Measurements from ENCODE around the gene RALGAPA2.

Gene RALGAPA2

DNA sequence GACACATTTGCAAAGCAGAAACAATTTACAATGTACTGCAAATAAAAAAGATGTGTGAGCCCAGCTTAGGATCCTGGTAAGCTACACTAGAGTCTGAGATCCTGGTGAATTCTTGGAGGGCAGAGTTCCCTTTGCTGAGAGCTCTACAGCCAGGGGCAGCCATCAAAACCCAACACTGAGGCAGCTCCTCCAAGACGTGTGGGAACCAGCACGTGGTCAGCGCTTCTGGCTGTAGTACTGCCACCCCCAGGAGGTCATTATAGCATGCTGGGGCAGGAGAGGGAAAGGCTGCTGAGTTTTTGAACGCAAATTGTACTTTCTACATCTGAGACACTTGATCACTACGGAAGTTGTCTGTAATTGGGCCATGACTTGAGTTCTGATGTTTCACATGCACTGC lies 213.0 kb downstream of the RALGAPA2 start:
- Histone ChIP-seq H3K9ac (ENCODE audit: low read length) (no peak overlapping the region), H3K4me3 (ENCODE audit: low read depth, low read length, poor library complexity, severe bottlenecking) (no peak overlapping the region), H2AFZ (ENCODE audit: low read length) (no peak overlapping the region), H3K36me3 (ENCODE audit: insufficient read depth, low read length) (no peaks in the 10 kb centered on the region), H3K27me3 (ENCODE audit: insufficient read depth, low read length) (no peaks in the 10 kb centered on the region), H3K27ac (ENCODE audit: low read depth, low read length, poor library complexity, severe bottlenecking) (no peak overlapping the region), H3K4me1 (ENCODE audit: insufficient read depth, low read length, severe bottlenecking) (no peaks in the 10 kb centered on the region), H3K9me2 (ENCODE audit: low read depth, low read length) (no peaks in the 10 kb centered on the region), H3K9me3 (ENCODE audit: low read length) (no peaks in the 10 kb centered on the region), H3K79me2 (ENCODE audit: insufficient read depth, low read length) (no peaks in the 10 kb centered on the region), H3K4me2 (ENCODE audit: low read length) (no peak overlapping the region), H3F3A (ENCODE audit: insufficient read depth, low read length) (no peaks in the 10 kb centered on the region), H4K20me1 (ENCODE audit: insufficient read depth, low read length) (no peaks in the 10 kb centered on the region)
- TF ChIP-seq, protein P1, sequence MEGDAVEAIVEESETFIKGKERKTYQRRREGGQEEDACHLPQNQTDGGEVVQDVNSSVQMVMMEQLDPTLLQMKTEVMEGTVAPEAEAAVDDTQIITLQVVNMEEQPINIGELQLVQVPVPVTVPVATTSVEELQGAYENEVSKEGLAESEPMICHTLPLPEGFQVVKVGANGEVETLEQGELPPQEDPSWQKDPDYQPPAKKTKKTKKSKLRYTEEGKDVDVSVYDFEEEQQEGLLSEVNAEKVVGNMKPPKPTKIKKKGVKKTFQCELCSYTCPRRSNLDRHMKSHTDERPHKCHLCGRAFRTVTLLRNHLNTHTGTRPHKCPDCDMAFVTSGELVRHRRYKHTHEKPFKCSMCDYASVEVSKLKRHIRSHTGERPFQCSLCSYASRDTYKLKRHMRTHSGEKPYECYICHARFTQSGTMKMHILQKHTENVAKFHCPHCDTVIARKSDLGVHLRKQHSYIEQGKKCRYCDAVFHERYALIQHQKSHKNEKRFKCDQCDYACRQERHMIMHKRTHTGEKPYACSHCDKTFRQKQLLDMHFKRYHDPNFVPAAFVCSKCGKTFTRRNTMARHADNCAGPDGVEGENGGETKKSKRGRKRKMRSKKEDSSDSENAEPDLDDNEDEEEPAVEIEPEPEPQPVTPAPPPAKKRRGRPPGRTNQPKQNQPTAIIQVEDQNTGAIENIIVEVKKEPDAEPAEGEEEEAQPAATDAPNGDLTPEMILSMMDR (IDR thresholded peaks at IDR 0.05; ENCODE audit: low read length): no peak
- TF ChIP-seq EZH2 (IDR thresholded peaks at IDR 0.05; ENCODE audit: borderline replicate concordance, low read length): no peak

GRCh38 chr20:20498076-20498861 lies 214.2 kb downstream of the RALGAPA2 start:
- Histone ChIP-seq H3K9ac (ENCODE audit: low read length) (no peak overlapping the region), H3K27ac (ENCODE audit: low read depth, low read length, poor library complexity, severe bottlenecking) (no peak overlapping the region), H2AFZ (ENCODE audit: low read length) (no peak overlapping the region)

GRCh38 chr20:20497242-20497978 lies 215.0 kb downstream of the RALGAPA2 start:
- H3K27me3 ChIP-seq (ENCODE audit: insufficient read depth, low read length): no peaks in the 10 kb centered on the region
- no peak overlapping the region for H3K4me2 ChIP-seq (ENCODE audit: low read length)
- H4K20me1 ChIP-seq (ENCODE audit: insufficient read depth, low read length): no peaks in the 10 kb centered on the region
- no peak overlapping the region for H3K9ac ChIP-seq (ENCODE audit: low read length)
- no peak for TF ChIP-seq EZH2 (IDR thresholded peaks at IDR 0.05; ENCODE audit: borderline replicate concordance, low read length)
- TF ChIP-seq, protein P1 (IDR thresholded peaks at IDR 0.05; ENCODE audit: low read length): no peak
- no peaks in the 10 kb centered on the region for H3K79me2 ChIP-seq (ENCODE audit: insufficient read depth, low read length)
- no peaks in the 10 kb centered on the region for H3K4me1 ChIP-seq (ENCODE audit: insufficient read depth, low read length, severe bottlenecking)
- H3K9me3 ChIP-seq (ENCODE audit: low read length): no peaks in the 10 kb centered on the region
- H3F3A ChIP-seq (ENCODE audit: insufficient read depth, low read length): no peaks in the 10 kb centered on the region
- no peaks in the 10 kb centered on the region for H3K36me3 ChIP-seq (ENCODE audit: insufficient read depth, low read length)
- no peak overlapping the region for H2AFZ ChIP-seq (ENCODE audit: low read length)
- H3K4me3 ChIP-seq (ENCODE audit: low read depth, low read length, poor library complexity, severe bottlenecking): no peak overlapping the region
- no peaks in the 10 kb centered on the region for H3K9me2 ChIP-seq (ENCODE audit: low read depth, low read length)
- H3K27ac ChIP-seq (ENCODE audit: low read depth, low read length, poor library complexity, severe bottlenecking): no peak overlapping the region

More at GRCh38 chr20:20498076-20498861, 214.2 kb downstream of the RALGAPA2 start:
- H3K4me1 ChIP-seq (ENCODE audit: insufficient read depth, low read length, severe bottlenecking): no peaks in the 10 kb centered on the region
- no peaks in the 10 kb centered on the region for H4K20me1 ChIP-seq (ENCODE audit: insufficient read depth, low read length)
- no peak overlapping the region for H3K4me2 ChIP-seq (ENCODE audit: low read length)
- H3K27me3 ChIP-seq (ENCODE audit: insufficient read depth, low read length): no peaks in the 10 kb centered on the region
- TF ChIP-seq, protein P1 (IDR thresholded peaks at IDR 0.05; ENCODE audit: low read length): no peak
- TF ChIP-seq EZH2 (IDR thresholded peaks at IDR 0.05; ENCODE audit: borderline replicate concordance, low read length): no peak
- no peaks in the 10 kb centered on the region for H3K79me2 ChIP-seq (ENCODE audit: insufficient read depth, low read length)
- no peaks in the 10 kb centered on the region for H3F3A ChIP-seq (ENCODE audit: insufficient read depth, low read length)
- H3K4me3 ChIP-seq (ENCODE audit: low read depth, low read length, poor library complexity, severe bottlenecking): no peak overlapping the region
- H3K9me2 ChIP-seq (ENCODE audit: low read depth, low read length): no peaks in the 10 kb centered on the region
- H3K36me3 ChIP-seq (ENCODE audit: insufficient read depth, low read length): no peaks in the 10 kb centered on the region
- no peaks in the 10 kb centered on the region for H3K9me3 ChIP-seq (ENCODE audit: low read length)

All from OCI-LY1 (cell line).